K562 (cell line): ENCODE results near the gene NR5A1. TPM values are rescaled to one million over a fixed set of nuclear protein-coding genes. Genes with fewer than 3 reads are reported as not detected.

Experiments used
- BCL6 ChIP-seq: fragments of 250-450 bp; sonication (Bioruptor Pico); IDR thresholded peaks from 2 replicates; pipeline ENCODE4 v1.4.0; 2020
- CEBPG ChIP-seq, 3 experiments: fragments of 200-800 bp in 1 of 3; sonication (Bioruptor generic) in 1 of 3; sonication (generic) in 1 of 3; formaldehyde crosslinking in 1 of 3; IDR thresholded peaks in 2 of 3; conservative IDR thresholded peaks in 1 of 3; 2 replicates each; pipeline versions ENCODE4 v1.6.1 to v1.8.0; 2016 to 2022; ENCODE audit warnings: missing compliant biosample characterization in 2 of 3, missing genetic modification characterization in 2 of 3, mild to moderate bottlenecking in 1 of 3, missing genetic modification reagents in 1 of 3
- CHD2 ChIP-seq: IDR thresholded peaks from 2 replicates; pipeline ENCODE4 v1.6.1; 2011; ENCODE audit warnings: low read depth, low read length
- JUND ChIP-seq, 2 experiments: IDR thresholded peaks; 2 replicates in 1 of 2; 3 replicates in 1 of 2; pipeline ENCODE4 v1.6.1; 2011; ENCODE audit warnings: borderline replicate concordance in 2 of 2, low read depth in 2 of 2, low read length in 2 of 2, improper control_type of control experiment in 1 of 2, missing biosample characterization in 1 of 2, missing genetic modification characterization in 1 of 2, missing genetic modification reagents in 1 of 2
- RBBP5 ChIP-seq: fragments of 200-600 bp; sonication (generic); IDR thresholded peaks from 2 replicates; pipeline ENCODE4 v1.6.1; 2012; ENCODE audit warnings: borderline replicate concordance, mild to moderate bottlenecking, low read length, control low read depth, inconsistent platforms; ENCODE audit not compliant: insufficient read depth, poor library complexity, severe bottlenecking
- SRSF9 ChIP-seq: fragments of 200-400 bp; formaldehyde crosslinking; IDR thresholded peaks from 2 replicates; pipeline ENCODE4 v1.6.1; 2017; ENCODE audit warnings: low read depth, low read length, borderline replicate concordance
- TCF3 ChIP-seq: sonication (generic); formaldehyde crosslinking; IDR thresholded peaks from 2 replicates; pipeline ENCODE4 v1.4.0; 2020; ENCODE audit warnings: mild to moderate bottlenecking, missing genetic modification reagents
- ZNF239 ChIP-seq: fragments of 250-450 bp; sonication (Bioruptor Pico); IDR thresholded peaks from 2 replicates; pipeline ENCODE4 v1.4.0; 2020; ENCODE audit warnings: mild to moderate bottlenecking
- polyA plus RNA-seq, 8 experiments: library from polyadenylated mRNA; depleted of rRNA in 4 of 8; stranded (reverse) in 5 of 8; unstranded in 3 of 8; fragments of >200 nt; fragmentation: Nextera tagmentation in 2 of 8; fragmentation: Illumina TruSeq in 1 of 8; extraction: Ambion mirVana in 2 of 8; extraction: Trizol in 1 of 8; gene quantifications; 2 replicates each; pipeline versions ENCODE4 v1.2.1 to v1.2.3, GENCODE V29; 2011 to 2014; ENCODE audit warnings: inconsistent platforms in 1 of 8, missing spikeins in 1 of 8
- total RNA-seq, 7 experiments: library from RNA; depleted of rRNA in 6 of 7; stranded (reverse); fragments of >200 nt in 6 of 7; fragmentation: Illumina TruSeq in 2 of 7; extraction: Trizol in 2 of 7; gene quantifications; 2 replicates each; pipeline versions ENCODE4 v1.2.1 to v1.2.3, GENCODE V29; 2011 to 2021; ENCODE audit warnings: low replicate concordance in 1 of 7
- TF ChIP-seq, protein P1 (sequence below): fragments of 200-400 bp; formaldehyde crosslinking; IDR thresholded peaks from 2 replicates; pipeline ENCODE4 v1.6.1; 2017; ENCODE audit warnings: mild to moderate bottlenecking, low read depth, low read length, moderate library complexity
- TF ChIP-seq, protein P2 (sequence below), 3 experiments: fragments of 200-800 bp in 1 of 3; fragments of 250-450 bp in 1 of 3; fragments of 450-650 bp in 1 of 3; sonication (Bioruptor Pico) in 1 of 3; sonication (Bioruptor generic) in 1 of 3; formaldehyde crosslinking in 1 of 3; IDR thresholded peaks; 2 replicates each; pipeline versions ENCODE4 v1.6.1 to v1.8.0; 2016 to 2022; ENCODE audit warnings: mild to moderate bottlenecking in 2 of 3, missing genetic modification characterization in 2 of 3, missing compliant biosample characterization in 1 of 3, moderate library complexity in 1 of 3

NR5A1 gene
- total and polyA plus RNA-seq, 9 of the 15 experiments (the other 6 are each of a cell fraction or from before 2014, with no cell fraction given), result 0.11 to 0.32 (median 0.20) TPM; not detected in 6

DNA sequence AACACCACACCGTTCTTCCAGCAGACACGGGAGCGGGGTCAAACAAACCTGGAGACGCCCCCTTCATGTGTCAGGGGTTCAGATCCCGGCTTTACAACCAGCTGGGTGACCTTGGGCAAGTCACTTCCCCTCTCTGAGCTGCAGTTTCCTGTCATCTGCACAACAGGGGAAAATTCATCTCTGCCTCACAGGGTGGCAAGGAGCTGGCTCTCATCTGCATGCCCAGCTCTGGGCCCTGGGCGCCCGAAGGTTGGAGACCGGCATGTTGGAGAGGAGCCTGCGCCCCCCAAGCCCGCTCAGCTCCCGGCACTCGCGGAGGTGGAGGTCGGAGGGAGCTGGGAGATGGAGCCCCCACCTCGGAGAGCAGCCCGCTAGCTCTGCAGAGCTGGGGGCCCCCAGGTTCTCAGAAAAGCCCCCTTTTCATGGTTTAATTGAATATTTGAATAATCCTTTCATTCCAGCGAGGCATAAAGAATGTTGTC, 20.4 kb downstream of the NR5A1 start (continued):
- TF ChIP-seq, protein P1, sequence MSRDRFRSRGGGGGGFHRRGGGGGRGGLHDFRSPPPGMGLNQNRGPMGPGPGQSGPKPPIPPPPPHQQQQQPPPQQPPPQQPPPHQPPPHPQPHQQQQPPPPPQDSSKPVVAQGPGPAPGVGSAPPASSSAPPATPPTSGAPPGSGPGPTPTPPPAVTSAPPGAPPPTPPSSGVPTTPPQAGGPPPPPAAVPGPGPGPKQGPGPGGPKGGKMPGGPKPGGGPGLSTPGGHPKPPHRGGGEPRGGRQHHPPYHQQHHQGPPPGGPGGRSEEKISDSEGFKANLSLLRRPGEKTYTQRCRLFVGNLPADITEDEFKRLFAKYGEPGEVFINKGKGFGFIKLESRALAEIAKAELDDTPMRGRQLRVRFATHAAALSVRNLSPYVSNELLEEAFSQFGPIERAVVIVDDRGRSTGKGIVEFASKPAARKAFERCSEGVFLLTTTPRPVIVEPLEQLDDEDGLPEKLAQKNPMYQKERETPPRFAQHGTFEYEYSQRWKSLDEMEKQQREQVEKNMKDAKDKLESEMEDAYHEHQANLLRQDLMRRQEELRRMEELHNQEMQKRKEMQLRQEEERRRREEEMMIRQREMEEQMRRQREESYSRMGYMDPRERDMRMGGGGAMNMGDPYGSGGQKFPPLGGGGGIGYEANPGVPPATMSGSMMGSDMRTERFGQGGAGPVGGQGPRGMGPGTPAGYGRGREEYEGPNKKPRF, result no peak
- TF ChIP-seq SRSF9 (no peak), CHD2 (no peak), RBBP5 (no peak), JUND (IDR thresholded peaks at IDR 0.05; ENCODE audit: borderline replicate concordance, low read depth, low read length) (no peak), JUND (tag; IDR thresholded peaks at IDR 0.05; ENCODE audit: borderline replicate concordance, low read depth, low read length) (no peak), TCF3 (CRISPR knock-in tag) (no peak), BCL6 (no peak), ZNF239 (CRISPR knock-in tag) (no peak), CEBPG (CRISPR knock-in tag; IDR thresholded peaks at IDR 0.05) (no peak), CEBPG (tag; conservative IDR thresholded peaks at IDR 0.05 in 1 of 2, IDR thresholded peaks at IDR 0.05 in 1 of 2) (no peak)
- TF ChIP-seq, protein P2, sequence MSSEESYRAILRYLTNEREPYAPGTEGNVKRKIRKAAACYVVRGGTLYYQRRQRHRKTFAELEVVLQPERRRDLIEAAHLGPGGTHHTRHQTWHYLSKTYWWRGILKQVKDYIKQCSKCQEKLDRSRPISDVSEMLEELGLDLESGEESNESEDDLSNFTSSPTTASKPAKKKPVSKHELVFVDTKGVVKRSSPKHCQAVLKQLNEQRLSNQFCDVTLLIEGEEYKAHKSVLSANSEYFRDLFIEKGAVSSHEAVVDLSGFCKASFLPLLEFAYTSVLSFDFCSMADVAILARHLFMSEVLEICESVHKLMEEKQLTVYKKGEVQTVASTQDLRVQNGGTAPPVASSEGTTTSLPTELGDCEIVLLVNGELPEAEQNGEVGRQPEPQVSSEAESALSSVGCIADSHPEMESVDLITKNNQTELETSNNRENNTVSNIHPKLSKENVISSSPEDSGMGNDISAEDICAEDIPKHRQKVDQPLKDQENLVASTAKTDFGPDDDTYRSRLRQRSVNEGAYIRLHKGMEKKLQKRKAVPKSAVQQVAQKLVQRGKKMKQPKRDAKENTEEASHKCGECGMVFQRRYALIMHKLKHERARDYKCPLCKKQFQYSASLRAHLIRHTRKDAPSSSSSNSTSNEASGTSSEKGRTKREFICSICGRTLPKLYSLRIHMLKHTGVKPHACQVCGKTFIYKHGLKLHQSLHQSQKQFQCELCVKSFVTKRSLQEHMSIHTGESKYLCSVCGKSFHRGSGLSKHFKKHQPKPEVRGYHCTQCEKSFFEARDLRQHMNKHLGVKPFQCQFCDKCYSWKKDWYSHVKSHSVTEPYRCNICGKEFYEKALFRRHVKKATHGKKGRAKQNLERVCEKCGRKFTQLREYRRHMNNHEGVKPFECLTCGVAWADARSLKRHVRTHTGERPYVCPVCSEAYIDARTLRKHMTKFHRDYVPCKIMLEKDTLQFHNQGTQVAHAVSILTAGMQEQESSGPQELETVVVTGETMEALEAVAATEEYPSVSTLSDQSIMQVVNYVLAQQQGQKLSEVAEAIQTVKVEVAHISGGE (CRISPR knock-in tag; IDR thresholded peaks at IDR 0.05), result no peak
